HepG2 (cell line): ENCODE data around the gene SHISA9. TPM values are rescaled to one million over a fixed set of nuclear protein-coding genes. Genes with fewer than 3 reads are reported as not detected.

Experiments used
- ATAC-seq: fragments of 200-7000 bp; cut with Tn5 transposase; 3 replicates; pipeline ENCODE4 v1.9.1; 2020; ENCODE audit warnings: mild to moderate bottlenecking, moderate library complexity
- BruUV-seq: library from RNA; stranded (reverse); fragments of 400-500 nt; replicated peaks from 2 replicates; lab custom pipeline; 2021; lab: Mats Ljungman, UMichigan
- CTCF ChIA-PET: fragments of 300-600 bp; formaldehyde crosslinking; extraction: SDS; loops from one replicate; lab custom pipeline; 2021; ENCODE audit warnings: low total read pairs, inconsistent platforms, low intra/inter-chr PET ratio; lab: Yijun Ruan, JAX
- POLR2A ChIA-PET: fragments of 350-600 bp; sonication (Branson Sonifier 250); formaldehyde crosslinking; loops from one replicate; lab custom pipeline; 2020; ENCODE audit warnings: antibody characterized with exemption, inconsistent platforms; lab: Yijun Ruan, JAX
- DNase-seq: peaks from one replicate; pipeline ENCODE4 v3.0.0-alpha.2; 2015; ENCODE audit warnings: low spot score
- FAIRE-seq: peaks from 3 replicates; lab custom pipeline; 2011; peaks lifted over from hg19 to GRCh38; lab: Jason Lieb, UNC
- H2AFZ ChIP-seq: one replicate; pipeline ENCODE4 v1.6.1; 2011; ENCODE audit warnings: low read length, inconsistent platforms
- H3K27ac ChIP-seq: fragments of 300-600 bp; 3 replicates; pipeline ENCODE4 v1.8.0; 2011; ENCODE audit warnings: mixed run types, mild to moderate bottlenecking, mixed read lengths, low read length, inconsistent platforms; ENCODE audit not compliant: insufficient read depth; ENCODE audit errors: extremely low read length
- H3K27me3 ChIP-seq, 2 experiments: fragments of 200-600 bp in 1 of 2; 2 replicates in 1 of 2; 3 replicates in 1 of 2; pipeline versions ENCODE4 v1.6.0 to v1.8.0; 2011; ENCODE audit warnings: low read length in 2 of 2, mild to moderate bottlenecking in 2 of 2, moderate library complexity in 2 of 2, inconsistent platforms in 1 of 2; ENCODE audit not compliant: insufficient read depth in 2 of 2, control insufficient read depth in 1 of 2
- H3K36me3 ChIP-seq, 2 experiments: fragments of 200-600 bp in 1 of 2; replicated peaks in 1 of 2; 2 replicates in 1 of 2; 3 replicates in 1 of 2; pipeline versions ENCODE4 v1.5.1 to v1.8.0; 2011; ENCODE audit warnings: low read length in 2 of 2, inconsistent platforms in 1 of 2; ENCODE audit not compliant: insufficient read depth in 2 of 2, control insufficient read depth in 1 of 2
- H3K4me1 ChIP-seq: 2 replicates; pipeline ENCODE4 v1.5.1; 2012; ENCODE audit warnings: low read length, inconsistent platforms; ENCODE audit not compliant: insufficient read depth
- H3K4me2 ChIP-seq: 2 replicates; pipeline ENCODE4 v1.6.0; 2011; ENCODE audit warnings: low read depth, low read length, inconsistent platforms
- H3K4me3 ChIP-seq, 3 experiments: fragments of 200-600 bp in 1 of 3; sonication (generic), shearing (Covaris generic) in 1 of 3; replicated peaks in 1 of 3; 2 replicates each; pipeline ENCODE4 v1.5.1; 2011 to 2016; ENCODE audit warnings: low read length in 3 of 3, inconsistent platforms in 2 of 3, low read depth in 2 of 3, mild to moderate bottlenecking in 2 of 3, control low read depth in 1 of 3, mixed read lengths in 1 of 3; ENCODE audit not compliant: insufficient read depth in 1 of 3
- H3K79me2 ChIP-seq: one replicate; pipeline ENCODE4 v1.6.1; 2011; ENCODE audit warnings: low read length, inconsistent platforms; ENCODE audit not compliant: insufficient read depth
- H3K9ac ChIP-seq: 2 replicates; pipeline ENCODE4 v1.6.0; 2011; ENCODE audit warnings: mild to moderate bottlenecking, low read depth, low read length, inconsistent platforms; ENCODE audit not compliant: insufficient read depth
- H3K9me3 ChIP-seq: 2 replicates; pipeline ENCODE4 v1.5.1; 2012; ENCODE audit warnings: mild to moderate bottlenecking, low read length
- H4K20me1 ChIP-seq: 2 replicates; pipeline ENCODE4 v1.6.0; 2011; ENCODE audit warnings: inconsistent platforms, mild to moderate bottlenecking, low read length, moderate library complexity; ENCODE audit not compliant: insufficient read depth
- BCL6 ChIP-seq: IDR thresholded peaks from 2 replicates; pipeline ENCODE4 v1.6.1; 2016; ENCODE audit warnings: missing genetic modification reagents, missing compliant biosample characterization
- EZH2 ChIP-seq: conservative IDR thresholded peaks from 2 replicates; pipeline ENCODE4 v1.6.1; 2012; ENCODE audit warnings: mild to moderate bottlenecking, low read depth, low read length, moderate library complexity
- NFE2L2 ChIP-seq: fragments of 150-350 bp; IDR thresholded peaks from 2 replicates; pipeline ENCODE4 v1.6.1; 2014; ENCODE audit warnings: low read length
- ZKSCAN8 ChIP-seq: IDR thresholded peaks from 2 replicates; pipeline ENCODE4 v1.6.1; 2016; ENCODE audit warnings: borderline replicate concordance, missing genetic modification reagents, missing compliant biosample characterization
- ZNF468 ChIP-seq: sonication (generic); formaldehyde crosslinking; IDR thresholded peaks from 2 replicates; pipeline ENCODE4 v1.8.0; 2022; ENCODE audit warnings: mild to moderate bottlenecking, moderate library complexity, missing genetic modification reagents
- ZNF563 ChIP-seq: sonication (generic); formaldehyde crosslinking; IDR thresholded peaks from 2 replicates; pipeline ENCODE4 v1.8.0; 2022; ENCODE audit warnings: mild to moderate bottlenecking, moderate library complexity, missing genetic modification reagents
- ZSCAN25 ChIP-seq: sonication (generic); formaldehyde crosslinking; IDR thresholded peaks from 2 replicates; pipeline ENCODE4 v1.8.0; 2022; ENCODE audit warnings: mild to moderate bottlenecking, missing genetic modification reagents
- WGBS: methylation state at CpG from one replicate; pipeline ENCODE4 v1.1.6; 2017; ENCODE audit warnings: low lambda C conversion rate; 5-methylcytosine and 5-hydroxymethylcytosine counted together
- in situ Hi-C: cut with HindIII; loops from 2 replicates; pipeline ENCODE4 v1.10.0; 2017; ENCODE audit warnings: low pct_unique_long_range_greater_than_20kb; ENCODE audit not compliant: extremely low pct_ligation_motif_present
- intact Hi-C: fragments of 100-400 bp; cut with micrococcal nuclease; formaldehyde crosslinking; loops from one replicate; pipeline ENCODE4 v1.10.0; 2022; ENCODE audit not compliant: unreplicated experiment
- polyA plus RNA-seq, 8 experiments: library from polyadenylated mRNA; depleted of rRNA in 3 of 8; stranded (reverse) in 7 of 8; unstranded in 1 of 8; fragments of >200 nt; fragmentation: Illumina TruSeq in 4 of 8; extraction: Trizol in 4 of 8; gene quantifications; 2 replicates each; pipeline versions ENCODE4 v1.2.1 to v1.2.3, GENCODE V29; 2011 to 2016; ENCODE audit warnings: low read depth in 4 of 8, missing spikeins in 1 of 8, mixed read lengths in 1 of 8; ENCODE audit not compliant: insufficient read depth in 1 of 8
- total RNA-seq, 5 experiments: library from RNA; depleted of rRNA; stranded (reverse); fragments of >200 nt; fragmentation: Illumina TruSeq; extraction: Trizol; gene quantifications; 2 replicates each; pipeline ENCODE4 v1.2.3, GENCODE V29; 2016; ENCODE audit warnings: low read depth in 1 of 5
- TF ChIP-seq, protein P1 (sequence below): fragments of 450-650 bp; IDR thresholded peaks from 2 replicates; pipeline ENCODE4 v1.6.1; 2017; ENCODE audit warnings: mild to moderate bottlenecking

SHISA9 gene
- total and polyA plus RNA-seq, 2 of the 13 experiments (the other 11 are each of a cell fraction or from before 2014, with no cell fraction given) = 0.01 TPM; not detected in 1

DNA sequence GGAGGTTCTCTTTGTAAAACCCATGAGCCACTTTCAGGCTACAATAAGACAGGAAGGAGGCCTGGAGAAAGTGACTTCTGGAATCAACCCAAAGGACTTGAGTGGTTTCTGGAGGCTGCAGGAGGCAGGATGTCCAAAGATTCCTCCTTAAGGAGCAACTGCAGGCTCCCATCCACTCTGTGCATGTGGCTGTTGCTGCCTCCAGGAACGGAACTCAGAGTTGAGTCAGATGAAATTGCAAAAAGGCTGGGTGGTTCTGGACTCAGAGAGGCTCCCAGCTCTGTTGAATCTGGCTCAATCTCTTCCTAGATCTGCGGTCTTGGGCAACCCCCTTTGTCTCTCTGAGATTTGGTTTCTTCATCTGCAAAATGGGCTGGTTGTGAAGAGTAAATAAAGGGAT is 197.1 kb downstream of the SHISA9 start:
- H3K27me3 ChIP-seq = peaks cover 0 to 15% of the 10 kb centered on the region in 2 experiments; a peak in 1 of 5 replicates
- H3K4me2 ChIP-seq = no peak overlapping the region
- no peaks in the 10 kb centered on the region for H3K9me3 ChIP-seq
- no peak overlapping the region for H3K9ac ChIP-seq
- TF ChIP-seq NFE2L2 (no peak), ZKSCAN8 (CRISPR knock-in tag) (no peak), BCL6 (no peak), EZH2 (no peak), ZSCAN25 (CRISPR knock-in tag) (no peak), ZNF563 (CRISPR knock-in tag) (no peak), ZNF468 (CRISPR knock-in tag) (no peak)
- TF ChIP-seq, protein P1, sequence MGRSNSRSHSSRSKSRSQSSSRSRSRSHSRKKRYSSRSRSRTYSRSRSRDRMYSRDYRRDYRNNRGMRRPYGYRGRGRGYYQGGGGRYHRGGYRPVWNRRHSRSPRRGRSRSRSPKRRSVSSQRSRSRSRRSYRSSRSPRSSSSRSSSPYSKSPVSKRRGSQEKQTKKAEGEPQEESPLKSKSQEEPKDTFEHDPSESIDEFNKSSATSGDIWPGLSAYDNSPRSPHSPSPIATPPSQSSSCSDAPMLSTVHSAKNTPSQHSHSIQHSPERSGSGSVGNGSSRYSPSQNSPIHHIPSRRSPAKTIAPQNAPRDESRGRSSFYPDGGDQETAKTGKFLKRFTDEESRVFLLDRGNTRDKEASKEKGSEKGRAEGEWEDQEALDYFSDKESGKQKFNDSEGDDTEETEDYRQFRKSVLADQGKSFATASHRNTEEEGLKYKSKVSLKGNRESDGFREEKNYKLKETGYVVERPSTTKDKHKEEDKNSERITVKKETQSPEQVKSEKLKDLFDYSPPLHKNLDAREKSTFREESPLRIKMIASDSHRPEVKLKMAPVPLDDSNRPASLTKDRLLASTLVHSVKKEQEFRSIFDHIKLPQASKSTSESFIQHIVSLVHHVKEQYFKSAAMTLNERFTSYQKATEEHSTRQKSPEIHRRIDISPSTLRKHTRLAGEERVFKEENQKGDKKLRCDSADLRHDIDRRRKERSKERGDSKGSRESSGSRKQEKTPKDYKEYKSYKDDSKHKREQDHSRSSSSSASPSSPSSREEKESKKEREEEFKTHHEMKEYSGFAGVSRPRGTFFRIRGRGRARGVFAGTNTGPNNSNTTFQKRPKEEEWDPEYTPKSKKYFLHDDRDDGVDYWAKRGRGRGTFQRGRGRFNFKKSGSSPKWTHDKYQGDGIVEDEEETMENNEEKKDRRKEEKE = no peak
- DNase-seq (no peak), ATAC-seq (no peak), FAIRE-seq (no peak)
- no peaks in the 10 kb centered on the region for H3K4me1 ChIP-seq
- POLR2A ChIA-PET = no interaction called here
- CTCF ChIA-PET = no interaction called here
- H3K79me2 ChIP-seq = no peaks in the 10 kb centered on the region
- 1% methylated on average over 2 of the region's 2 CpGs for WGBS
- no peak overlapping the region for H2AFZ ChIP-seq
- H4K20me1 ChIP-seq = no peaks in the 10 kb centered on the region
- BruUV-seq = no TSS peak
- no peak overlapping the region for H3K4me3 ChIP-seq
- no peaks in the 10 kb centered on the region for H3K36me3 ChIP-seq
- intact Hi-C loops = no loop called here
- no peak overlapping the region for H3K27ac ChIP-seq
- in situ Hi-C loops = no loop called here
